Epithelial cell of esophagus (primary cell): ENCODE results near the gene ARFGAP3.
"Not testable (repeated sequence)": the region's sequence is repeated elsewhere in the genome, so short reads cannot be mapped to it uniquely, and the experiment has no call there.

Experiments used
- DNase-seq: peaks from one replicate; pipeline ENCODE4 v3.0.0; 2010; ENCODE audit warnings: low read depth
- H3K4me3 ChIP-seq: 2 replicates; pipeline ENCODE4 v1.5.1; 2011; ENCODE audit warnings: mild to moderate bottlenecking, low read length, control low read depth
- TF ChIP-seq, protein P1 (sequence below): IDR thresholded peaks from 2 replicates; pipeline ENCODE4 v1.5.1; 2011; ENCODE audit warnings: low read depth, mild to moderate bottlenecking, low read length, control low read depth, inconsistent platforms; ENCODE audit not compliant: insufficient read depth; ENCODE audit errors: missing control alignments

ARFGAP3 gene

DNA sequence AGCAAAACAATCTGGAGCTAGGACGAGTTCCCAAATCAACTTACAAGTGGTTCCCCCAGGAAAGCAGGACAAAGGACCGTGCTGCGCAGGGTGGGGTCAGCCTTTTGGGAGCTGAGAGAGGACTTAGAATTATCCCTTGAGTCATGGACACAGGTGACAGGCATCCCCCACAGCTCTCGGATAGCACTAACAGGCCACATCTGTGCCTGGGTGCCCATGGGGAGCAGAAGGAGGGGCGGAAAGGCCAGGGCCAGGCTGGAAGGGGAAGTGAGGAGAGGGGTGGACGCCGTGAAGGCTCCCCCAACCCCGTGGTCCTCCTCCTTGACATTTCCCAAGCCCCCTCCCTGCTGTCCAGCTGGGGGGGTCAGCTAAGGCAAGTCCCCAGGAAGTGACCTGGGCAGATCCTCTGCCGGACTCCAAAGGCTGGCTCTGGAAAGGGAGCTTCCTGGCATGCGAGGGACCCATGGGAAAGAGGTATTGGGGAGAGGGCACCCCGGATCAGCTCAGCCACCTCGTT lies 104.8 kb downstream of the ARFGAP3 start:
- TF ChIP-seq, protein P1, sequence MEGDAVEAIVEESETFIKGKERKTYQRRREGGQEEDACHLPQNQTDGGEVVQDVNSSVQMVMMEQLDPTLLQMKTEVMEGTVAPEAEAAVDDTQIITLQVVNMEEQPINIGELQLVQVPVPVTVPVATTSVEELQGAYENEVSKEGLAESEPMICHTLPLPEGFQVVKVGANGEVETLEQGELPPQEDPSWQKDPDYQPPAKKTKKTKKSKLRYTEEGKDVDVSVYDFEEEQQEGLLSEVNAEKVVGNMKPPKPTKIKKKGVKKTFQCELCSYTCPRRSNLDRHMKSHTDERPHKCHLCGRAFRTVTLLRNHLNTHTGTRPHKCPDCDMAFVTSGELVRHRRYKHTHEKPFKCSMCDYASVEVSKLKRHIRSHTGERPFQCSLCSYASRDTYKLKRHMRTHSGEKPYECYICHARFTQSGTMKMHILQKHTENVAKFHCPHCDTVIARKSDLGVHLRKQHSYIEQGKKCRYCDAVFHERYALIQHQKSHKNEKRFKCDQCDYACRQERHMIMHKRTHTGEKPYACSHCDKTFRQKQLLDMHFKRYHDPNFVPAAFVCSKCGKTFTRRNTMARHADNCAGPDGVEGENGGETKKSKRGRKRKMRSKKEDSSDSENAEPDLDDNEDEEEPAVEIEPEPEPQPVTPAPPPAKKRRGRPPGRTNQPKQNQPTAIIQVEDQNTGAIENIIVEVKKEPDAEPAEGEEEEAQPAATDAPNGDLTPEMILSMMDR, result no peak
- DNase-seq, result no peak
- no peak overlapping the region for H3K4me3 ChIP-seq

DNA sequence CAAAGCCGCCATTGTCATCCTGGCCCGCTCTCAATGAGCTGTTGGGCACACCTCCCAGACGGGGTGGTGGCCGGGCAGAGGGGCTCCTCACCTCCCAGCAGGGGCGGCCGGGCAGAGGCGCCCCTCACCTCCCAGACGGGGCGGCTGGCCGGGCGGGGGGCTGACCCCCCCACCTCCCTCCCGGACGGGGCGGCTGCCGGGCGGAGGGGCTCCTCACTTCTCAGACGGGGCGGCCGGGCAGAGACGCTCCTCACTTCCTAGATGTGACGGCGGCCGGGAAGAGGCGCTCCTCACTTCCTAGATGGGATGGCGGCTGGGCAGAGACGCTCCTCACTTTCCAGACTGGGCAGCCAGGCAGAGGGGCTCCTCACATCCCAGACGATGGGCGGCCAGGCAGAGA lies 106.7 kb downstream of the ARFGAP3 start:
- not testable (repeated sequence) for H3K4me3 ChIP-seq

DNA sequence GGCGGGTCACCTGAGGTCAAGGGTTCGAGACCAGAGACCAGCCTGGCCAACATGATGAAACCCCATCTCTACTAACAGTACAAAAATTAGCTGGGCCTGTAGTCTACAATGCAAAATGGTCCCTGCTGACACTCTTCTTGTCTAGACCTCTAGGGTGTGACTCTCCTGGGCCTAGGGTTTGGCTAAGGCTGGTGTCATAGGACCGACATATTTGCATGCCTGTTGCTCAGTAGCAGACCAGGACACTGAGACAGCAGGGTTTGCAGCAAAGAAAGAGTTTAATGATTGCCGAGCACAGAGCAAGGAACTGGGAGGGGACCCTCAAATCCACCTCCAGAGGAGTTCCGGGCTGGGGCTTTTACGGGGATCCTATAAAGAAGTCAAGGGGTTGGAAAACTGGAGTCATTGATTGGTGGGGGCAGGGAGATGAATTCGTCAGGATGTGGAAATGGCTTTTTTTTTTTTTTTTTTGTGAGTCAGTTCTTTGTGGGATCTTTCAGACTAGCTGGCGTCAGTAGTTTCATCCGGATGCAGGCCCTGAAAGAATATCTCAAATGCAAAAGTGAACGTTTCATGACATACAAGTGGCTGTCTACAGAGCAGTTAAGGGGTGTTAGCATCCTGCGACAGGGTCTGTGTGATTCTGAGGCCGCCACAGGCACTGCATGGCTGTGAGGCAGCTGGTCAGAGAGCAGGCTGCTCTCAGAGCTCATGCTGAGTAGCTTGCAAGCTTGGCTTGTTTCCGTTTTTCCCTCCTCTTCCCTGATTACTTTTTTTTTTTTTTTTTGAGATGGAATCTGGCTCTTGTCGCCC lies 109.2 kb downstream of the ARFGAP3 start:
- peak; percentile 75 for DNase-seq
- H3K4me3 ChIP-seq, result no peak overlapping the region
- TF ChIP-seq, protein P1, result no peak

More for the DNA sequence above, 106.7 kb downstream of the ARFGAP3 start:
- not testable (repeated sequence) for DNase-seq
